ENCODE results near the gene TLN1. TPM values are rescaled to one million over a fixed set of nuclear protein-coding genes. Genes with fewer than 3 reads are reported as not detected.

TLN1 gene
- total and polyA plus RNA-seq, 2 experiments from 2014 or later = 21.5 to 120 TPM

DNA sequence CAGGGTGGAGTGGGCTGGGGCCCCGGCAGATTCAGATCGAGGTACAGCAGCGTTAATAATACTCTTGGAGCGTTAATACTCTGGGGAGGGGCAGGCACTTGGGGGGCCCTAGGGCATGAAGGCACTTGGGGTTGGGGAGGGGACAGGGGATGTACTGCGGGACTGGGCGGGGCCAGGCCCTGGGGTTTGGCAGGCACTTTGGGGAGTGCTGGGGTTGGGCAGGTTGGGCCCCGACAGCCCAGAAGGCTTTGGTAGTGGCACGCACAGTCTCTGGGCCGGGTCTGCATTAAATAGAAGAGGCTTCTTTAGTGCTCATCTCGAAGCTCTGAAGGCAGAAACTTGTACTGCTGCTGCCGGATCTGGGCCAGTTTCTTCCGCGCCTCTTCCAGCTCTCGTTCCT is 34.5 kb downstream of the TLN1 start:
- no peak overlapping the region for H3K27ac Mint-ChIP-seq

DNA sequence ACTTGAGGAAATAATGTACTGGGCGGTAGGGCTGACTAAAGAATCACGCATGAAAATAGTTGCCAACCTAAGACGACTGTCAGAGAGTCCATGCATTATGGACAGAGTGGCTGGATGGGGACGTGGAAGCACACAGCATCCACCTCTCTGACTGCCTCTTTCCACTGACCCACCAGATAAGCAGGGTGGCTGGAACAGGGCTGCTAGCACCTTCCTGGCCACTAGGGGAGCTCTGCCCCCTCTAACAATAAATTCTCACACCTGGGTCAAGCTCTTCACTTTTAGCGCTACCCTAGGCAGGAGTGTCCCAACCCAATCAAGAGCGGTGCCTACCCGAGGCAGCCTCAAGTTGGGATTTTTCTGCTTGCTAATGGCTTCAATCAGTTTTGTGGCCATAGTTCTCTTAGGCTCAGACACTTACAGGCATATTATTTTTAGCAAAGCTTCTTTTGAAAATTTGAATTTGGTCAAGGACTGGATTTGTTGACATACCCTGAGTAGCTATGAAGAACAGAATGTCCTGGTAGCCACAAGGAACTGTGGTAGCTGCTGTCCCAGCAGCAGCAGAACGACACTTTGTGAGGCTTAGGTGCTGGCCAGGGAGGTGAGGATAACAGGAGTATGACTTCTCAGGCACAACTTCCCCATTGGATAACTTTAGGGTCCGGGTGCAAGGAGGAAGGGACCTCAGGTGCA is 35.3 kb downstream of the TLN1 start:
- no peaks in the 10 kb centered on the region; the same call in 1 of the 3 replicates for H3K9me3 Mint-ChIP-seq
- TF ChIP-seq, protein P1, sequence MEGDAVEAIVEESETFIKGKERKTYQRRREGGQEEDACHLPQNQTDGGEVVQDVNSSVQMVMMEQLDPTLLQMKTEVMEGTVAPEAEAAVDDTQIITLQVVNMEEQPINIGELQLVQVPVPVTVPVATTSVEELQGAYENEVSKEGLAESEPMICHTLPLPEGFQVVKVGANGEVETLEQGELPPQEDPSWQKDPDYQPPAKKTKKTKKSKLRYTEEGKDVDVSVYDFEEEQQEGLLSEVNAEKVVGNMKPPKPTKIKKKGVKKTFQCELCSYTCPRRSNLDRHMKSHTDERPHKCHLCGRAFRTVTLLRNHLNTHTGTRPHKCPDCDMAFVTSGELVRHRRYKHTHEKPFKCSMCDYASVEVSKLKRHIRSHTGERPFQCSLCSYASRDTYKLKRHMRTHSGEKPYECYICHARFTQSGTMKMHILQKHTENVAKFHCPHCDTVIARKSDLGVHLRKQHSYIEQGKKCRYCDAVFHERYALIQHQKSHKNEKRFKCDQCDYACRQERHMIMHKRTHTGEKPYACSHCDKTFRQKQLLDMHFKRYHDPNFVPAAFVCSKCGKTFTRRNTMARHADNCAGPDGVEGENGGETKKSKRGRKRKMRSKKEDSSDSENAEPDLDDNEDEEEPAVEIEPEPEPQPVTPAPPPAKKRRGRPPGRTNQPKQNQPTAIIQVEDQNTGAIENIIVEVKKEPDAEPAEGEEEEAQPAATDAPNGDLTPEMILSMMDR (conservative IDR thresholded peaks at IDR 0.05; ENCODE audit: low read depth in 2 of 2) = peak; percentile 78 to 85
- no peak for TF ChIP-seq STAT1 (IDR thresholded peaks at IDR 0.05; ENCODE audit: unreplicated experiment)
- no peak overlapping the region for H3K4me3 Mint-ChIP-seq
- peaks cover 5% of the 10 kb centered on the region for H3K4me1 Mint-ChIP-seq
- H3K27me3 Mint-ChIP-seq (ENCODE audit: insufficient read depth, low read depth, poor library complexity) = peaks cover 5% of the 10 kb centered on the region
- ATAC-seq (peak; percentile 96), DNase-seq (ENCODE audit: low spot score) (peak; percentile 89)
- H3K27ac ChIP-seq (ENCODE audit: low read depth) = no peak overlapping the region
- H3K36me3 ChIP-seq (ENCODE audit: insufficient read depth) = peaks cover 26% of the 10 kb centered on the region; the same call in 1 of the 2 replicates
- no peak overlapping the region for H2AFZ ChIP-seq
- no peaks in the 10 kb centered on the region for H3K4me1 ChIP-seq (ENCODE audit: insufficient read depth)
- H3K4me3 ChIP-seq = no peak overlapping the region
- no peak overlapping the region for H3K4me2 ChIP-seq
- H3K27me3 ChIP-seq (ENCODE audit: insufficient read depth) = no peaks in the 10 kb centered on the region
- H3F3A ChIP-seq (replicated peaks; ENCODE audit: low read depth) = peaks cover 6% of the 10 kb centered on the region
- no peaks in the 10 kb centered on the region; the same call in none of the 3 replicates for H3K36me3 Mint-ChIP-seq (ENCODE audit: low read depth)
- no peaks in the 10 kb centered on the region for H4K20me1 ChIP-seq (replicated peaks; ENCODE audit: insufficient read depth)
- H3K27ac Mint-ChIP-seq = no peak overlapping the region
- H3K9me2 ChIP-seq (ENCODE audit: insufficient read depth) = no peaks in the 10 kb centered on the region
- no peaks in the 10 kb centered on the region for H3K79me2 ChIP-seq (replicated peaks; ENCODE audit: insufficient read depth)

More for the DNA sequence above, 34.5 kb downstream of the TLN1 start:
- TF ChIP-seq ZNF331 (CRISPR knock-in tag; IDR thresholded peaks at IDR 0.05; ENCODE audit: low read depth) = no peak
- Histone ChIP-seq H3K36me3 (ENCODE audit: insufficient read depth) (peaks cover 31% of the 10 kb centered on the region; the same call in 1 of the 2 replicates), H3K4me1 (ENCODE audit: insufficient read depth) (no peaks in the 10 kb centered on the region), H3K79me2 (replicated peaks; ENCODE audit: insufficient read depth) (no peaks in the 10 kb centered on the region), H3K27me3 (ENCODE audit: insufficient read depth) (no peaks in the 10 kb centered on the region), H3K9me2 (ENCODE audit: insufficient read depth) (no peaks in the 10 kb centered on the region), H3K4me3 (no peak overlapping the region), H3K27ac (ENCODE audit: low read depth) (no peak overlapping the region), H4K20me1 (replicated peaks; ENCODE audit: insufficient read depth) (no peaks in the 10 kb centered on the region), H2AFZ (no peak overlapping the region), H3K4me2 (no peak overlapping the region), H3F3A (replicated peaks; ENCODE audit: low read depth) (peaks cover 6% of the 10 kb centered on the region)
- H3K4me1 Mint-ChIP-seq = no peaks in the 10 kb centered on the region
- H3K9me3 Mint-ChIP-seq = no peaks in the 10 kb centered on the region
- DNase-seq (ENCODE audit: low spot score) (no peak), ATAC-seq (no peak)
- peaks cover 5% of the 10 kb centered on the region for H3K27me3 Mint-ChIP-seq (ENCODE audit: insufficient read depth, low read depth, poor library complexity)
- no peak overlapping the region for H3K4me3 Mint-ChIP-seq
- no peaks in the 10 kb centered on the region; the same call in none of the 3 replicates for H3K36me3 Mint-ChIP-seq (ENCODE audit: low read depth)

DNA sequence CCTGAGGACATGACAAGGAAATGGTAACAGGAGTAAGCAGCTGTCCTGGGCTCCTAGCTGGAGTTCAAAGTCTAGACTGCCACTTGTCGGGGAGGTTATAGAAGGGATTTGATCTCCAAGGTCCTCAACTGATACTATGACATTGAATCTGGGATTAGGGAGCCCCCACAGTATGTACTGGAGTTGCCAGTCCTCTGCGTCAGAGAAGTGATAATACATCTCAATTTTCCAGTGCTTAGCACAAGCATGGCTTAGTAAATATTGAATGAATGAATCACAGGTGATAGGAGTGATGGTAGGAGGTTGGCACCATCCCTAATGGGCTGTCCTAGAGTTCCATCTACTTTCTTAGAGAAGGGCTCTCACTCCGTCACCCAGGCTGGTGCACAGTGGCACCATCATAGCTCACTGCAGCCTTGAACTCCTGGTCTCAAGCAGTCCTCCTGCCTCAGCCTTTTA is 36.0 kb downstream of the TLN1 start:
- Mint-ChIP-seq H3K4me3 (no peak overlapping the region), H3K36me3 (ENCODE audit: low read depth) (peaks cover 3% of the 10 kb centered on the region), H3K9me3 (no peaks in the 10 kb centered on the region; the same call in 1 of the 3 replicates), H3K4me1 (peaks cover 9% of the 10 kb centered on the region), H3K27ac (no peak overlapping the region), H3K27me3 (ENCODE audit: insufficient read depth, low read depth, poor library complexity) (peaks cover 5% of the 10 kb centered on the region)
- peaks cover 6% of the 10 kb centered on the region for H3F3A ChIP-seq (replicated peaks; ENCODE audit: low read depth)
- no peaks in the 10 kb centered on the region for H3K4me1 ChIP-seq (ENCODE audit: insufficient read depth)
- no peak overlapping the region for H3K4me3 ChIP-seq
- no peaks in the 10 kb centered on the region for H3K9me2 ChIP-seq (ENCODE audit: insufficient read depth)
- no peak overlapping the region for H3K4me2 ChIP-seq
- no peak overlapping the region for H2AFZ ChIP-seq
- H3K27ac ChIP-seq (ENCODE audit: low read depth) = no peak overlapping the region
- H3K79me2 ChIP-seq (replicated peaks; ENCODE audit: insufficient read depth) = no peaks in the 10 kb centered on the region
- H3K36me3 ChIP-seq (ENCODE audit: insufficient read depth) = peaks cover 19% of the 10 kb centered on the region; the same call in 1 of the 2 replicates
- DNase-seq (ENCODE audit: low spot score) = no peak
- H4K20me1 ChIP-seq (replicated peaks; ENCODE audit: insufficient read depth) = no peaks in the 10 kb centered on the region
- H3K27me3 ChIP-seq (ENCODE audit: insufficient read depth) = no peaks in the 10 kb centered on the region
- no peak for ATAC-seq
- TF ChIP-seq, protein P2, sequence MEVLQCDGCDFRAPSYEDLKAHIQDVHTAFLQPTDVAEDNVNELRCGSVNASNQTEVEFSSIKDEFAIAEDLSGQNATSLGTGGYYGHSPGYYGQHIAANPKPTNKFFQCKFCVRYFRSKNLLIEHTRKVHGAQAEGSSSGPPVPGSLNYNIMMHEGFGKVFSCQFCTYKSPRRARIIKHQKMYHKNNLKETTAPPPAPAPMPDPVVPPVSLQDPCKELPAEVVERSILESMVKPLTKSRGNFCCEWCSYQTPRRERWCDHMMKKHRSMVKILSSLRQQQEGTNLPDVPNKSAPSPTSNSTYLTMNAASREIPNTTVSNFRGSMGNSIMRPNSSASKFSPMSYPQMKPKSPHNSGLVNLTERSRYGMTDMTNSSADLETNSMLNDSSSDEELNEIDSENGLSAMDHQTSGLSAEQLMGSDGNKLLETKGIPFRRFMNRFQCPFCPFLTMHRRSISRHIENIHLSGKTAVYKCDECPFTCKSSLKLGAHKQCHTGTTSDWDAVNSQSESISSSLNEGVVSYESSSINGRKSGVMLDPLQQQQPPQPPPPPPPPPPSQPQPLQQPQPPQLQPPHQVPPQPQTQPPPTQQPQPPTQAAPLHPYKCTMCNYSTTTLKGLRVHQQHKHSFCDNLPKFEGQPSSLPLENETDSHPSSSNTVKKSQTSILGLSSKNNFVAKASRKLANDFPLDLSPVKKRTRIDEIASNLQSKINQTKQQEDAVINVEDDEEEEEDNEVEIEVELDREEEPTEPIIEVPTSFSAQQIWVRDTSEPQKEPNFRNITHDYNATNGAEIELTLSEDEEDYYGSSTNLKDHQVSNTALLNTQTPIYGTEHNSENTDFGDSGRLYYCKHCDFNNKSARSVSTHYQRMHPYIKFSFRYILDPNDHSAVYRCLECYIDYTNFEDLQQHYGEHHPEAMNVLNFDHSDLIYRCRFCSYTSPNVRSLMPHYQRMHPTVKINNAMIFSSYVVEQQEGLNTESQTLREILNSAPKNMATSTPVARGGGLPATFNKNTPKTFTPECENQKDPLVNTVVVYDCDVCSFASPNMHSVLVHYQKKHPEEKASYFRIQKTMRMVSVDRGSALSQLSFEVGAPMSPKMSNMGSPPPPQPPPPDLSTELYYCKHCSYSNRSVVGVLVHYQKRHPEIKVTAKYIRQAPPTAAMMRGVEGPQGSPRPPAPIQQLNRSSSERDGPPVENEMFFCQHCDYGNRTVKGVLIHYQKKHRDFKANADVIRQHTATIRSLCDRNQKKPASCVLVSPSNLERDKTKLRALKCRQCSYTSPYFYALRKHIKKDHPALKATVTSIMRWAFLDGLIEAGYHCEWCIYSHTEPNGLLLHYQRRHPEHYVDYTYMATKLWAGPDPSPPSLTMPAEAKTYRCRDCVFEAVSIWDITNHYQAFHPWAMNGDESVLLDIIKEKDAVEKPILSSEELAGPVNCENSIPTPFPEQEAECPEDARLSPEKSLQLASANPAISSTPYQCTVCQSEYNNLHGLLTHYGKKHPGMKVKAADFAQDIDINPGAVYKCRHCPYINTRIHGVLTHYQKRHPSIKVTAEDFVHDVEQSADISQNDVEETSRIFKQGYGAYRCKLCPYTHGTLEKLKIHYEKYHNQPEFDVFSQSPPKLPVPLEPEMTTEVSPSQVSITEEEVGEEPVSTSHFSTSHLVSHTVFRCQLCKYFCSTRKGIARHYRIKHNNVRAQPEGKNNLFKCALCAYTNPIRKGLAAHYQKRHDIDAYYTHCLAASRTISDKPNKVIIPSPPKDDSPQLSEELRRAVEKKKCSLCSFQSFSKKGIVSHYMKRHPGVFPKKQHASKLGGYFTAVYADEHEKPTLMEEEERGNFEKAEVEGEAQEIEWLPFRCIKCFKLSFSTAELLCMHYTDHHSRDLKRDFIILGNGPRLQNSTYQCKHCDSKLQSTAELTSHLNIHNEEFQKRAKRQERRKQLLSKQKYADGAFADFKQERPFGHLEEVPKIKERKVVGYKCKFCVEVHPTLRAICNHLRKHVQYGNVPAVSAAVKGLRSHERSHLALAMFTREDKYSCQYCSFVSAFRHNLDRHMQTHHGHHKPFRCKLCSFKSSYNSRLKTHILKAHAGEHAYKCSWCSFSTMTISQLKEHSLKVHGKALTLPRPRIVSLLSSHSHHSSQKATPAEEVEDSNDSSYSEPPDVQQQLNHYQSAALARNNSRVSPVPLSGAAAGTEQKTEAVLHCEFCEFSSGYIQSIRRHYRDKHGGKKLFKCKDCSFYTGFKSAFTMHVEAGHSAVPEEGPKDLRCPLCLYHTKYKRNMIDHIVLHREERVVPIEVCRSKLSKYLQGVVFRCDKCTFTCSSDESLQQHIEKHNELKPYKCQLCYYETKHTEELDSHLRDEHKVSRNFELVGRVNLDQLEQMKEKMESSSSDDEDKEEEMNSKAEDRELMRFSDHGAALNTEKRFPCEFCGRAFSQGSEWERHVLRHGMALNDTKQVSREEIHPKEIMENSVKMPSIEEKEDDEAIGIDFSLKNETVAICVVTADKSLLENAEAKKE (CRISPR knock-in tag; IDR thresholded peaks at IDR 0.05) = no peak
- TF ChIP-seq, protein P1 (conservative IDR thresholded peaks at IDR 0.05; ENCODE audit: low read depth in 2 of 2) = no peak
